GM18502 (cell line): ENCODE measurements around the gene CAMTA1.
"Not testable (repeated sequence)": the region's sequence is repeated elsewhere in the genome, so short reads cannot be mapped to it uniquely, and the experiment has no call there.

Experiments
- ATAC-seq: cut with Tn5 transposase; IDR thresholded peaks from one replicate; pipeline ENCODE4 v1.9.1; 2021; ENCODE audit warnings: mild to moderate bottlenecking; ENCODE audit not compliant: unreplicated experiment, poor library complexity

Gene CAMTA1

DNA sequence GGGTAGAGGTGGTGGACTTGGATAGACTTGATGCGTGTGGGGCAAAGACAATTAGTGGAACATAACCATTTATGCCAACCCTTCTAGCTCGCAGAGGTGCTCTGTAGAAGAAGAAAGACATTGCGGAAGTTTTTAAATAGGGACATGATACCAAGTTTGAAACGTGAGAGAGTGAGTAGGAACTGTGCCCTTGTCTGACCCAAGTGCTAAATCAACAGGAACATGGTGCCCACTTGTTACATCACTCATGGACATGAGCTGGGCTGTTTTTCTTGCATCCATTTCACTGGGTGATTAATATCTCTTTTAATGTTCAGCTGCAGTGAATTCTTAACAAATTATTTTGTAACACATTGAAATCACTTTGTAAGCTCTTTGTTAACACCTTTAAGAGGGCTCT, 577.7 kb downstream of the CAMTA1 start:
- no peak for ATAC-seq

- ATAC-seq: no peak
Observed at GRCh38 chr1:7363450-7363849, 578.2 kb downstream of the CAMTA1 start.

- no peak for ATAC-seq
Observed at GRCh38 chr1:7365706-7366105, 580.5 kb downstream of the CAMTA1 start.

DNA sequence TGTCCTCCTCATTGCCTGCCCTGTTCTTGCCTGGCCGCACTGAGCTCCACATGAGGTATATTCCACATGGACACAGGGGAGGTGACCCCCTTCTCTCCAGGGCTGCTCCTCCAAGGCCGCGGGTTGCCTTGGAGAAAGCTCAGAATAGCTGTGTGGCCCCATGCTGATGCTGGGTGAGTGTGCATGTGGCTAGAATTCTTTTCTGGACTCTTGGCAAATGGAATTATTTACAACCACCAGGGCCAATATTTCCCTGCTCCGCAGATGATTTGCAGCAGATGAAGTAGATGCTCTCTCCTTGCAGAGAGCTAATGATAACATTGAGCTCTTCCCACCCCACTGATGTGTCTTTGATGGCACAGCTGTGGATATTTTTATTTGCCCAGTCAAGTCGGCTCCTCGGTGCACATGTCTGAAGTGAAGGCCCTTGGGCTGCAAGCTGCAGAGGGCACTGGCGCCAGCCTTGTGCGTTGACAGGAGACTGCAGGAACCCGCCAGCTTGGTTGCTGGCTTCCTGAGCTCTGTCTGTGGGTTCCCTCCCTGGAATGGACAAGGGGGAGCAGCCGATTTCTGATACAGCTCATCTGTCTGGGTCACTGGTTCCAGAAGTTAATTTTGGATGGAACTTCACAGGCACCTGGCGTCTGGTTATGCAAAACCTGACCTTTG, 581.2 kb downstream of the CAMTA1 start:
- no peak for ATAC-seq

DNA sequence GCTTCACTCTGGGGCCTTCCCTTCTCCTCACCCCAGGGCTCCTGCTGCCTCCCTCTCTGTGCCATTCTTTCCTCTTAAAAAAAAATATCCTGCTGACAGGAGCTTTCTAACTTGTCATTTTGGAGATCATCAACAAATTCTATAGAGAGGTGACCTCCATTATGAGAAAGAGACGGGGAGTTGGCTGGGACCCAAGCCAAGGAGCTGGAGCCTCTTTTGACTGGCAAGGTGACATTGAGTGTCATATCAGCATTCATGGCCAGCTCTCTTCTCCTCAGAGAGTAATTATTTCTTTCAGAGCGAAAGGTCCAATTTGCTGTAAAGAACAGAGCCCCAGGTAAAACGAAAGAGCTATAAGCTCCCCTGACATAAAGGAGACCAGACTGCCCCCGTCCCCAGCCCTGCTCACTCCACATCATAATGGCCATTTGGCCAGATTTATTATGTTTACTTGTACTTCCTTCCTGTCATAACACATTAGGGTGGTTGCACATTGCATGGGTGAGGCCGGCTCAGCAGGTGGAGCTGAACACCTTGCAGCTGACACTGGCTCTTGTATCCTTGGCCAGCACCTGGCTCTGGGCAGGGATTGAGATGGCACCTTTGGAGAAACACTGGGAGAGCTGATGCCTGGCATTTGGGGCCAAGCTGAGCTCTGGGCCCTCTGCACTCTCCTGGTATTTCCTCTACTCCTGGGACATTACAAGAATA, 581.9 kb downstream of the CAMTA1 start:
- ATAC-seq: no peak

DNA sequence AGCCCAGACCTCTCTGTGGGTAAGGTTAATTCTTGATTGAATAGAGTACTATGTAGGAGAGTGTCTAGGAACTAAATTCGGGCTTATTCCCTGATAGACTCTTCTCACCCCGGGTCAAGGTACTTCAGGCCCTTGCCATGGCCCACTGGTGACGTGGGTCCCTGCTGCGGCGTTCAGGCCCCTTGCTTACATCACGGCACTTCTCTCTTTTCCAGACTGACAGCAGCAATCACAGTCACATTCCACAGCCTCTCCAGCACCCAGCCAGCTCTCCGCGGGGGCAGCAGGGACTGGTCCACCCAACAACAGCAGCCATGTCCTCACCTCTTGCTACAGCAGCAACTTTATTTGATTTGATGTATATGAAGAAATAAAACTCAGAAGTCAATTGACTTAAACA, 584.6 kb downstream of the CAMTA1 start:
- ATAC-seq: no peak

DNA sequence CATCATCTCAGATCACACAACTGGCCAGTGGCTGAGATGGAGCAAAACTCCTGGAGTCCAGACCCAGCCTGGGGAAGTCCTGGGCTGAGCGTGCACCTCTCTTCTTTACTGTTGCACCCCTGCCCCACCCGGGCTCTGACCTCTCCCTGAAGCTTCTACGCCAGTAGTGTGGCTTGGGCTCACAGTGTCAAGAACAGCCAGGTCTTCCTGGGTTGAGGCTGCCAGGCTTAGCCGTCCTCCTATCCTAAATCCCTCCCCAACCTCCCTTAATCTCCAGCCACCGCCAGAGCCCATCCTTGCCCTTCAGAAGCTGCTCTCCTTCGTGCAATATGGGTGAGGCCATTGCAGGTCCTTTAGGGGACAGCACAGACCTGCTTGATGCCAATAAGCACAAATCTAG, 586.7 kb downstream of the CAMTA1 start:
- no peak for ATAC-seq

GRCh38 chr1:7372477-7373120, 587.3 kb downstream of the CAMTA1 start:
- no peak for ATAC-seq

GRCh38 chr1:7373251-7373650, 588.0 kb downstream of the CAMTA1 start:
- ATAC-seq: no peak

GRCh38 chr1:7373876-7374562, 588.8 kb downstream of the CAMTA1 start:
- ATAC-seq: no peak

DNA sequence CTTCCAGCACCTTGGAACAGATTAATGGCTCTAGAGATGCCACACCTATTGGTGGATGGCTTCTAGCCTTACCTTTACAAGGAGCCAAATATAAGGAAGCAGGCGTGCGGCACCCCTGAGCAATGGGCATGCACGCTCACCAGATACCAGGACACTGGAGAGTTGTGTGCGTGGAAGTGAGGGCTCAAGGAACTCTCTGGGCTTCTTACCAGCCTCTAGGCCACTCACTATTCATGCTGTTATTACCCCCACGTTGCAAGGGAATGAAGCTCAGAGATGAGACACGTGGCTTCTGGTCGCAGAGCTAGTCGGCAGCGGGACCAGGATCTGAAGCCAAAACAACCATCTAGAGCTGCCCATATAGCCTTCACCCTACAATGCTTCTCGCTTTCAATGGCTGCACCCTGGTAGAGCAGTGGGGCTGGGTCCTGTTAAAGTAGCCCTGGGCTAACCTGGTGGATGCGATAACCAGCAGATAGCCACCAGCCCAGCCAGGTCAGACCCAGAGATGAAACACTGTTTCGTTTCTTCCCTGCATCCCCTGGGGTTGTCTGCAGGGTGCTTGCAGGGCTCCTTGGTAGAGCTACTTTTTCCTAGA, 589.4 kb downstream of the CAMTA1 start:
- ATAC-seq: no peak

- no peak for ATAC-seq
Observed at GRCh38 chr1:7375329-7375728, 590.1 kb downstream of the CAMTA1 start.

GRCh38 chr1:7375781-7376660, 590.8 kb downstream of the CAMTA1 start:
- ATAC-seq: no peak

DNA sequence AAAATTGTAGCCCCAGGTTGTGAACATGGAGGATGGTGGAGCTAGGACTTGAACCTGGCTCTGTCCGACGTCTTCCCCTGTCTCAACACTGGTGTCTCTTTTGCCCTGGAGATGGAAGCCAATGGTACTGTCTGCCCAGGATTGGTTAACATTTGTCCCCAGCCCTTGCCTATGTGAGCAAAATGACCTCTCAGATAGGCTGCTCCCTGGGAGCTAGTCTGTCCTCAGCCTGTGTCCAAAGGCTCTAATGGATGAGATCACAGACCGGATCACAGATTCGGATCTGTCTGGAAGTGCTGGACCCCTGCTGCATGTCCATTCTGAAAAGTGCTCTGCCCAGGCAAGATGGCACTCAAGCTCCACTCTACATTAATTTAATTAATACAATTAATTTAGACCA, 591.4 kb downstream of the CAMTA1 start:
- no peak for ATAC-seq

- ATAC-seq: no peak
Observed at GRCh38 chr1:7378346-7379130, 593.3 kb downstream of the CAMTA1 start.

DNA sequence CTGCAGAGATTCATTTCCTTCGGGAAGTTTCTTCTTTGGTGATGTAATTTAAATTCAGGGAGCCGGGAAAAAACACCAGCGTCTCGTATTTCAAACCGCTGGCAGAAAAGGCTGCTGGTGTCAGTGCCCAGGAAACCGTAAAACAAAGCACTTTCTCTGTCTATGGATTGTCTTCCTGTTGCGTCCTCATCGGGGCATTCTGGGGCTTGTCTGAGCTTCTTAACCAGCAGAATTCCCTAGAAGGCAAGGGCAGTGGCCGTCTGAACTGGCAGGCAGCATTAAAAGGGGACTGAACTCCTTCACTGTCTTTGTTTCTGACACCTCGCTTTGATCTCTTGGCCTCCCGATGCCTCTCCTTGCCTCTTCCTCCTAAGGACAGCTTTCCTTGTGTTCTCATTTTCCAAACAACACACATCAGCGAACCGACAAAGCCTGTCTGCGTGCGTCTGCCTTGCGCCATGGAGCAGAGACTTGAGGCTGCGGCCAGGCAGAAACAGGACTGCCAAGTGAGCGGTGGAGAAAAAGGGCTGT, 594.3 kb downstream of the CAMTA1 start:
- ATAC-seq: no peak

GRCh38 chr1:7380068-7380467, 594.8 kb downstream of the CAMTA1 start:
- not testable (repeated sequence) for ATAC-seq

- ATAC-seq: no peak
Observed at GRCh38 chr1:7380712-7381111, 595.5 kb downstream of the CAMTA1 start.

DNA sequence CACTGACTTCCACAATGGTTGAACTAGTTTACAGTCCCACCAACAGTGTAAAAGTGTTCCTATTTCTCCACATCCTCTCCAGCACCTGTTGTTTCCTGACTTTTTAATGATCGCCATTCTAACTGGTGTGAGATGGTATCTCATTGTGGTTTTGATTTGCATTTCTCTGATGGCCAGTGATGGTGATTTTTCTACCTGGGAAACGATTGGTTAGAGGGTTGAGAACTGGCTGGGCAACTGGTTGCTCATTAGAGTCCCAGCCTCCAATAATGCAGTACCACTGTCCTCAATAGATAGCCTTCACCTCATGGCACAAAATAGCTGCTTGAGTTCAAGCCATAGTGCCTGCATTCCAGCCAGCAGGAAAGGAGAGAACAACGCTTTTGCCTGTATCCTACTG, 596.5 kb downstream of the CAMTA1 start:
- ATAC-seq: not testable (repeated sequence)
